Left kidney (tissue), 2 donors: ENCODE measurements around the gene ANKRD6. TPM values are rescaled to one million over a fixed set of nuclear protein-coding genes. Genes with fewer than 3 reads are reported as not detected.
A peak's percentile ranks its signal among the peaks of the same experiment; 100 is the strongest.

Experiments used
- DNase-seq: peaks from one replicate; pipeline ENCODE4 v3.0.0-alpha.2; 2013
- polyA plus RNA-seq: library from polyadenylated mRNA; unstranded; fragments of 120-200 nt; gene quantifications from one replicate; pipeline ENCODE4 v1.2.1, GENCODE V29; 2013; ENCODE audit not compliant: insufficient read length

The ANKRD6 gene
- polyA plus RNA-seq, 1 donor, result 36.5 TPM

DNA sequence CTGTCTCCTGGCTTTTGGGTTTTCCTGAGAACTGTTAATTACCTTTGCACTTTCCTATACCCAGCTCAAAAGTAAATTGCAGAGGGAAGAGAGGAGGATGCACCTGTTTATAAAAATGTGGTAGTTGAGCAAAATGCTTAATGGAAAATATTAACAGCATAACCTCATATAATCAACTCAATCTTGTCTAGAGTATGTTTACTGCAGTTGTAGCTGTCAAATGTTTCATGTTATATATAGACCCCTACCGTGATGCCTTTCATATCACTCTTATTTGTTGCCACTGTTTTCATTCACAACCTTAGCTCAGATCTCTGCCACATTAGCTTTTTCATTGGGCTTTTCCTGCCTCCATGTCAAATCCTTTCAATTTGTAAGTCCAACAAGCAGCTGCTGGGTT is 36.0 kb downstream of the ANKRD6 start:
- DNase-seq, result no peak

DNA sequence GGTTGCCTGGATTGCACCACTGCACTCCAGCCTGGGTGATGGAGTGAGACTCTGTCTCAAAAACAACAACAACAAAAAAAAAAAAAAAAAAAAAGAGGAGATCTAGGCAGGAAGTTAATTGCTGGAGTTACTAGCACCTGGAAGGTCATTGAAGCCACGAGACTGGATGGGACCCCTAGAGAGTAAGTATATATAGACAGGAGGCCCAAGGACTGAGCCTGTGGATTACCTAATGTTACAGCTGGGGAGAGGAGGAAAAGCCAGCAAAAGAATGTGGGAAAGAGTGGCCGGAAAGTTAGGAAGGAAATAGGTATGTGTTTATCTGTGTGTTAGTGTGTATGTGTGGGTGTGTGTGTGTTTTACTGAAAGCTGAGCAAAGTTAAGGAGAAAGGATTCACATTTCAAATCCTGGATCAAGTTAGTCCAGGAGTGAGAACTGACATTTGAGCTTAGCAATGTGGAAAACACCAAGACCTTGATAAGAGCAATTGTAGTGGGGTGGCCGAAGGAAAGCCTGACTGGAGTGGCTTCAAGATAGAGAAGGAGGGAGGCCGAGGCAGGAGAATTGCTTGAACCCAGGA is 38.4 kb downstream of the ANKRD6 start:
- DNase-seq, result peak; percentile 19

DNA sequence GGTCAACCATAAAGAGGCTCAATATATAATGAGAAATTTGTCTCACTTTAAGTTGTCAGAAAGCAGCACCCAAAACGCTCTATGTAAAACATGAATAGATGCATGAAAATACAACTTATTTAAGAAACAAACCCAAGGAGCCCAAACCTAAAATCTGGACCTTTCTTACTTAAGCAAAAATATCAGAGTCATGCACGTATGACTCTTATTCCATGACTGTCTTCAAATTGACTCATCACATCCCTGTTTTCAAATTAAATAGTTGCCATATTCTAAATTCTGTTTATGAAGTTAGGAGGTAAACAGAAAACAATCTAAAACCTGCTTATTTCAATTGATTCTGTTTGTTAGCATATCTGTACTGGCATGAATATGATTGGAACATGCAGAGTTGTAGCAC is 42.1 kb downstream of the ANKRD6 start:
- no peak for DNase-seq

DNA sequence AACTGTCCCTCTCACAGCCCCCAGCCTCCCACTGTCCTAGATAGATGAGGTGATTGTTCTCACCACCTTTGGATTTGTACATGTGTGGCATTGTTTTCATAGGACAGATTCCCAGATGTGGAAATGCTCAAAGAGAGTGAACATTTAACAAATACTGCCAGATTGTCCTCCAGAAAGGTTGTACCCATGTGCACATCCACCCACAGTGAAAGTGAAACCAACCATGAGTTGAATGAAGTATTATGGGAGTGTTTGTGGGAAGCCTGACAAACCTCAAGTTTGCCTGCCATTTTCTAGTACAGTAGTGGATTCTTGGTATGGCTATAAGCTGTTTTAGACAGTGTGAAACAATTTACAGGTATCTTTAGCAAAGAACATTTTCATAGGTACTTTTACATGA is 42.7 kb downstream of the ANKRD6 start:
- DNase-seq, result no peak

DNA sequence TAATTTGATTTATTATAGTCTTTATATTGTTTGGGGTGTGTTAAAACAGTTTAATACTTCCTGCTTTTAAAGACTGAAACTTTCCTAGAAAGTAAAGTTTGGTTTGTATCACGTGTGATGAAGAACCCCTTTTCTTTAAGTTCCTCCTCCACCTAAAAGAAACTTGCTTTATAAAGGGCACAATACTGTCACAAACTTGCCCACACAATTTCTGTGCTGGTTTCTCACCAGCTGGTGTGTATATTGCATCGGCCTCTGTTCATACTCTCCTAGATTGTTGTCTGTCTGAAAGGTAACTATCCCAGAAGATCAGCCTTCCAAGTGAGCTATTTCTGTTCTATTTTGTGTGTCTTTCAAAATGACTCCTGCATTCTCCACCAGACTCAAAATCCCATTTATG is 46.9 kb downstream of the ANKRD6 start:
- DNase-seq, result no peak

DNA sequence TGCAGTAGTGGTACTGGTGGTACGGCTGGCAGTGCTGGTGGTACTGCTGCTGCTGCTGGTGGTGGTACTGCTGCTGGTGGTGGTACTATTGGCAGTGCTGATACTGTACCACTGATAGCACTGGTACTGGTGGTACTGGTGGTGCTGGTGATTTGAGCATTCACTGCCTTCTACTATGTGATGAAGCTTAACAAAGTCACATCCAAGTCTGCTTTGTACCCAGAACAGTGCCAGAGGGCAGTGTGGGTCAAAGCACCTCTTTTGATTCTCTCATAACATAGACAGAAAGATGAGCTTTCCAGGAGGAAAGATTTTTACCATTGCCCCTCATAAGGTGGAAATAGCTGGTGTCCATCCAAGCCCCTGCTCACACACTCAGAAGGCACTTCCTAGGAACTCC is 48.7 kb downstream of the ANKRD6 start:
- DNase-seq, result no peak

DNA sequence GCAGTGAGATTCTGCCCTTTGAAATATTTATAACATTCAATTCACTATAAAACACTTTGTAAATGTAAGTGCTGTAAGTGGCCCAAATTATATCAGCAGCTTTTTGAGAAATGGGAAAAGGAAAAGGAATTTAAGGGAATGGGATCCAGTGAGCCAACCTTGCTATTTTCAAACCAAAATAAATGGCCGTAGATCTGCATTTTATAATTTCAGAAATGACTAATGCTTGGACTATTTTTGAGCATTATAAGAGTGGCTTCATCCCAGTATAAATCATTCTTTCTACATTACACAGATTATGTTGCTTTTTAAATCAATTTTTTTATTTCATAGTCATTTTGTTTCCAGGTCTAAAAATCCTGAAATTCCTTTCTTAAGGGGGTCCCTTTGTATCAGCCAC is 49.2 kb downstream of the ANKRD6 start:
- no peak for DNase-seq

DNA sequence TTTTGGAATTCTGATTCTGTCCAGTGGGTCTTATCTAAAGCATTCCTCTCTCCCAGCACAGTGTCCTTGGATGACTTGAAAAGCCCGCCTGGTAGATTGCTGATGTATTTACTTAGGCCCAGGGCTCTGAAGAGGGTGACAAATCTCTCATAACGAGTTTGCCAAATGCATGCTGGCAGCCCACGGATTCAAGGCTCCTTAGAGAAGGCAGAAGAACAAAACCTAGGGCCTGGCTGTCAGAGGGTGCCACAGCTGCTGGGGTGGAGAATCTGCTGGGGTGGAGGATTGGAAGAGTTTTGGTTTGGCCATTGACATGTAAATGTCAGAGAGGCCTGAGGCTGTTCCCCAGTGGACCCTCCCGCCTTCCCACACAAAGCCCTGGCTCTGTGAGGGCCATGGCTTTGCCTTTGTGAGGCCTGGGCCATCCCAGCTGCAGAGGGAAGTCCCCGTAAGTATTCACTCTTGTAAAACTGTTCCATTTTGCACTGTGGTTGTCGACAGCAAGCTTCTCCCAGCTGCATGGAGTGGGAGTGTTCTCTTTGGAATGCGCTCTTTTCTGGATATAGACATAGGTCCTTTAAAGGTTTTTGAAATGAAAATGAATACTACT is 50.3 kb downstream of the ANKRD6 start:
- DNase-seq, result no peak

DNA sequence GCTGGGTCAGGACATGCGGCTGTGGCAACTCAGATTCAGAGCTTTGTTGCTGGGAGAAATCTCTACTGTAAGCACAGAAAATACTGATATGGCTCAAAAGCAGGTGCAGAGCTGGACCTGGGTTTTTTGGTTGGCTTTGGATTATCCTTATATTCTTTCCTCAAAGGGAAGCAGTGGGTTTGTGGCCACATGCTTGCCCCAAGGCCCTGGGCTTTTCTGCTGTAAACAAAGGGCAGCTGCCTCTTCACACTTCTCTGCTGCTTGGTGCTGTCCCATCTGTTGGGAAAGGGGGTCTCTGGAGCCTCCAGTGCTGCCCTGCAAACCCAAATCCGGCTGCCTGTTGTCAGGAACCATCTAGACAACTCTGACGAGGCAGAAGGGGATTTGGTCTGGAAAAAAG is 52.4 kb downstream of the ANKRD6 start:
- no peak for DNase-seq

DNA sequence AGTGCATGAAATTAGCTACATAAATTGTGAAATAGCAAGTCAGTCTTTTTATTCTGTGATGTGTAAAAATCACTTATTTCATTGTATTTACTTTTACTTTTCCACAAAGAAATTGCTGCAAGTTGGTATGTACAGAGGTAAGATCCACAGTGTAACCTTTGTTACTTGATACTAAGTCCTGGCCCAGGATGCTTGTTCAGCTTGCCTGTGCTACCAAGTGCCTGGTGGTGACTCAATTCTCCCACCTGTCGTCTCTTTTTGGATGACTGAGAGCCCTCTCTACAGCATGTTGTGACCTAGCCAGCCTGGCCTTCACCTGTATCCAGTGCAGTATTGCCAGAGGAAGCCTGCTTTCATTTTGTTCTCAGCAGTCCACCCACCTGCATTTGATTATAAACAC is 54.9 kb downstream of the ANKRD6 start:
- no peak for DNase-seq

DNA sequence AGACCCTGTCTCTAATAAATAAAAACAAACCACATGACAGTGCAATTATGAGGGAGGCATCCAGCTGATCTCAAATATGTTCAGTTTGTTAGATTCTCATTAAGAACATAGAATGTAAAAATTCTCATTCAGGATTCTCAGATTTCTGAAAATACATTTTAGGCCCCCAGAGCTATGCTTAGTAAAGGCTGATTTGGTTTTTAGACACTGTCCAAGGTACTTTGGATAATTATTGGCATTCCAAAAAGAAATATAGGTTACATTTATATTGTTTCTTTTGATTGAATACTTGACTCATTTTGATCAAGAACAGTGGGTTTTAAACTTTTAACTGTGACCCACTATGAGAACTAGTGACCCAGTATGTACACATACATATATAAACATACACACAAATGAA is 55.5 kb downstream of the ANKRD6 start:
- DNase-seq, result no peak

DNA sequence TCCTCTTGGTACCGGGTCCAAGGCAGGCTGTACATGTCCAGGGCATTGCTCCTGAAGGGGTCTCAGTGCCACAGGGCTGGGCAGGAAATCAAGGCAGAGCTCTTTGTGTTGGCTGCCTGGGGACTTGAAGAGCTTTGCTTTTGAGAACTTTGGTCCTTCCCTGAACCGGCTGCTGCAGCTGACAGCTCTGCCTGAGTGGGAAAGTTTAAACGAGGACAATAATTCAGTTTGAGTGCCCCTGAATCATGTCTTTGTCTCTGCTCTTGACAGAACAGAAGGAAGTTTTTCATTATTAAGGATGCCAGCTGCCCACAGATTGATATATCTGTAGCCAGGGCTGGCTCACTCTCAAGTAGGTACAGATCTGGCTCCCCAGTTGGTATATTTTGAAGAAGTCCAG is 56.1 kb downstream of the ANKRD6 start:
- DNase-seq, result no peak

DNA sequence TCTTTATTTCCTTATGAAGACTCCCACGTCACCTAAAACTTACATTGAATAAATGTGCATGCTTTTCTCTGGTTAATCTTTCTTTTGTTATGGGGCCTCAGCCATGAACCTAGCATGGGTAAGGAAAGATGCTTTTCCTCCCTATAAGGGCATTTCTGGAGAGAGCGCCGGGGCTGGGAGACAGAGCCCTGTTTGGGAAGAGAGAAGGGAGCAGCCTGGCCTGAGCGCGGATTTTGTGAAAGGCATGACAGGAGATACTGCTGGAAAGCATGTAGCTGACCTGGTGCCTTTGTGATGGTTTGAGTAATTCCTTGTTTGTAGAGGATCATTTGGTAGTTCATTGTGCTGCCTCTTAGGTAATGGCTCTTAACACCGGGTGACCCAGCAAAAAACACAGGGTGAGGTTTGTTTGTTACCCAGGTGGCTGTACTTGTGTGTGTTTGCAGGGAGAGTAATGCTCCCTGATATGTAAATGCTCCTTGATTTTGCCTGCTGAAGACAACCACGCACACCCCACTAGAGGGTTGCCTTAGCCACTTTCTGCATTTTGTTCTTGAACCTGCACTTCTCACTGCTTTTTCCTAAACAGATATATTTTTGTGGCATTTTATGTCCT is 59.2 kb downstream of the ANKRD6 start:
- no peak for DNase-seq

DNA sequence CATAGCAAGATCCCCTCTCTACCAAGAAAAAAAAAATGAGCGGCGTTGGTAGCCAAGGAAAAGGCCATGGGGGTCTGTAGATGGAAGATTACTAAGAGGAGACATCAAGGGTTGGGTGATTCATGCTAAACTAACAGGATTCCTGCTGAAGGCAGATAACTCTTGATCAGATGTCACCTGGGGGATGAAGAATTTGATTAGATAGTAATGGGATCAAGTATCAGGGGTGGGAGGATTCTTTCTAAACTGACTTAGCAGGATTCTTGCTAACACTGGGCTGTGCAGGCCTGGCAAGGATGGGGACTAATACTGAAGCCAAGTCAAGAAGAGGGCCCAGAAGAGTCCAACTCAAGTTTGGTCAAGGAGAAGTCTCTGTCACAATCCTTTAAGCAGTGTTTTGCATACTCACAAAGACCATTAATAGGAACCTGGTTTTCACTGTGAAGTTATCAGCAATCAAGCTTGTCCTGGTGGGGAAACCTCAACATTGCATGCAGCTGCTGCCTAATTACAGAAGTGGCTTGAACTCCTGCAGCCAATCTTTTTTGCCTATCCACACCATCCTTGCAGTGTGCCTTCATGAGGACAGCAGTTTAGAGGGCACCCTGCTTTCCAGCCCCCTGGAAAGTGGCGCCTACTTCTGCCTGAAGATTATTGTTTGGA is 61.3 kb downstream of the ANKRD6 start:
- no peak for DNase-seq

DNA sequence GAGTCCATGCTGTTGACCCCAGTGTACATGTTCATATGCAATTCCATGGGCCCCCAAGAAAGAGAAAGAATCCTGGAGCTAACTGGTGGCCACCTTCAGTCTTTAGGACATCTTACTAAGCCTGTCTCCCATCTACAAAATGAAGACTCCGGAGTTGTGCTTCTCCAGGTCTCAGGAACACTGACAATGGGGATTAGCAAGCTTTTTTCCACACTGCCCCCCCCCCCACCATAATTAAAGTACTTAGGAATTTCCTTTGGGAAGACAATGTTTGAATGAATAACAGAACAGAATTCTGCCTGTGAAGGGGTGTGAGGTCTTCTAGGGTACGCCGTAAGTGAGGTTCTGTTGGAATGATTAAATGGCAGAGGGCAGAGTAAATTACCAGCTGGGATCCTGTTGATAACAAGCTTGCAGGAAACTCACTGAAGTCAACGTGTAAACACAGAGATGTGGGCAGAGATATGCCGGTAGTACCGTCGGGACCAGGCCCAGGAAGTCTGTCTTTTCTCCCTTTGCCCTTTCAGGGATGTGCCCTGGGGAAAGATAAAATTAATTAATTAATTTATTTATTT is 63.1 kb downstream of the ANKRD6 start:
- no peak for DNase-seq

DNA sequence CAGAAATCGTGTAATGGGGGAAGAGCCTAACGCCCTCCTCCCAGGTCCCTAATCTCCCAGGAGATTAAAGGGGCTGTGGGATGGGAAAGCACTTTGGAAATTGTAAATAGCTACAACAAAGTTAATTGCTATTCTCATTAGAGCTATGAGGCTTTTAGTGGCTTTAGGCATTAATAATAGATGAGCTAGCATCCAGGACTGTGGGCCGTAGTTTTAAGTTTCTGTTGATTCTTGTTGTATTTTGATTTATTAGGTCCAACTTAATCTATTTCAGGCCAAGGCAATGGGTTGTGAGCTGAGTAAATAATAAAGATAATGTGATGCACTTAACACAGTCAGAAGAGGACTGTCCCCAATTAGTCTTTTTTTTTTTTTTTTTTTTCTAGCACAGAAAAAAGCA is 67.7 kb downstream of the ANKRD6 start:
- no peak for DNase-seq

DNA sequence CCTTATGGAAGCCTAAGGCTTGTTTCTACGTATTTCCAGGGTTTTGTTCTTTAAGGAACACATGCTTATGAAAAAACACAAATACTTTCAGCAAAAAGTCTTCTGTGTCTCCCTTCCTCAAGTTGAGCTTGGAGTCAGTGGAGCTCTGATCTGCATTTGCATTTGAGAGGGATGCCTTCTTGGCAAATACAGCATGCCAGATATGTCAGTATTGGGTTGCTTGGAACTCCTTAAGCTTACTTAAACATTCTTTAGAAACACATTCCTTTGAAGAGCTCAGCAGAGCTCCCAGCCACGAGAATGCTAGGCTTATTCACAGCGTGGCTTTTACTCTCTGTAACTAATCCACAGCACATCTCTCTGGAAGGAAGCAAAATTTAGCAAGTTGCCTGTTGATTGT is 68.3 kb downstream of the ANKRD6 start:
- DNase-seq, result no peak

DNA sequence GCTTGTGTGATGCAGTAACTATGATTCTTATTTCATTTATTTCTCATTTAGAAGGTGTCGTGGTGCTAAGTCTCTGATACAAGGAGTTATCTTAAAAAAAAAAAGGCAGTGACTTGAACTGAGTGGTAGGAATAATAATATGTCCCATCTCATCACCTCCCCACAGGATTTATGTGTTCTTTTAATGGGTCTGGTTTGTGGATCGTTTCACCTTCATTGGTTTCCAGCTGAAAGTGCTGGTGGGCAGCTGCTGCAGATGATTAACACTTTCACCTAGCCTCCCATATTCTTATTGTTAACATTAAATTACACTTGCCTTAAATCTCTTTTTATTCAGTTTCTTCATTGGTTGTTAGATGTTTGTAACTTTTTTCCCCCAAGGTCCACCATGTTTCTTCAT is 68.8 kb downstream of the ANKRD6 start:
- DNase-seq, result no peak

DNA sequence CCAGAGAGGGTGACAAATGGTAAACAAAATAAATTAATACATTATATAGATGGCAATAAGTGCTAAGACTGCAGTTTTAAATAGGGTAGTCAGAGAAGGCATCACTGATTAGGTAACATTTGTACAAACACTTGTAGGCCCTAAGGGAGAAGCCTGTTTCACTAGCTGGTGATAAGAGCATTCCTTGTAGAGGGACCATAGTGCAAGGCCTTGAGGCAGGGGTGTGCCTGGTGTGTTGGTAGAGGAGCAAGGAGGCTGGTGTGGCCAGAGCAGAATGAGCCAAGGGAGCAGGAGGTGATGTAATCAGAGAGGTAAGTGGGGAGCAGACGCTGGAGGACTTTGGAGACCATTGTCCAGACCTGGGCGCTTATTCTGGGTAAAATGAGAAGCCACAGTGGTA is 70.7 kb downstream of the ANKRD6 start:
- DNase-seq, result no peak

DNA sequence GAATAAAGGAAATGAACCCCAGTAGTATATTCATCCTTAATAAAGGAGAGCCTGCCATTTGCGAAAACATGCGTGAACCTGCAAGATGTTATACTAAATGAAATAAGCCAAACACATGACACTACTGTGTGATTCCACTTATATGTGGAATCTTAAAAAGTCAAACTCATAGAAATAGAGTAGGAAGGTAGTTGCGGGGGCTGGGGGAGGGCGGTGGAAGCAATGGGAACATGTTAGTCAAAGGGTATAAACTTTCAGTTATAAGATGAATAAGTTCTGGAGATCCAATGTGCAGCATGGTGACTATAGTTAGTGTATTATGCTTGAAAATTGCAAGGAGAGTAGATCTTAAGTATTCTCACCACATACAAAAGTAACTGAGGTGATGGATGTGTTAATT is 72.9 kb downstream of the ANKRD6 start:
- no peak for DNase-seq

DNA sequence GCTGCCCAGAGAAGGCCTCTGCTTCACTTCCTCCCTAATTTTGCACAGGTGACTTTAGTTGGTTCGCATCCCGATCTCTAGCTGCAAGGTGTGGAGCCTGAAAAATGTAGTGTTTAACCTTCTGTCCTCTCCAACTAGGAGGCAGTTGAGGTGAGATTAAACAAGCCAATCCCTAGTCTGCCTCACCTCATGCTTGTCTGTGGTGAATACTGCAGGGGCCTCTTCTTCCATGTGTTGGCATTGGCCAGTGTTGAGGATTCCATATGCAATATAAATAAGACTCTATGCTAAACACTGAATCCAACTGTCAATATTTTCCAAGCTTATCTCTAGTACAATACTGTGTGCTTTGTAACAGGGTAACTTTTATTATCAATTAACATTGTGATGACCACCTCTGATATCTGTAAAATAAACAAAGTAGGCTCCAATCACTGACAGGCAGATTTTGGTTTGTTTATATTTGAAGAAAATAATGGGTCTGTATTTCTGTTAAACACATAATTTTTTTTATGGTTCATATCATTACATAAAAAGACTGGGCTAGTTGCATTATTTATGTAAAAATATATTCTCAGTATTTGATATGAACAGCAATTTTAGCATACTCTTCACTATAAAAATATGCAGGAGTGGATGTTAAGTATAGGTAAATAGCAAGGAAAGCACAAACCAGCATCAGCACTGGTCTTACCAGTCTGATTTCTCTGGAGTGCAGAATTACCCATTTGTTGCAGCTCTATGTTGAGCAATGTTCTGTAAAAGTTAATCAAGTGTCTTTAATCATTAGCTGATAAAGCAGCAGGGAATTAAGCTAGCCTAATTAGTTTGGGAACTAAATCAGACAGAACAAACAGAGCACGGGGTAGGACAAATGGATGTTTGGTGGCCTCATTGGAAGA is 74.0 kb downstream of the ANKRD6 start:
- DNase-seq, result no peak
